ENCODE results near the gene SPG7. TPM values are rescaled to one million over a fixed set of nuclear protein-coding genes. Genes with fewer than 3 reads are reported as not detected.

Gene SPG7
- total and polyA plus RNA-seq, 2 of the 4 experiments (the other 2 are of a cell fraction): 94.6 to 96.8 TPM

GRCh38 chr16:89541792-89542191, 33.6 kb downstream of the SPG7 start:
- Histone ChIP-seq H3K4ac (ENCODE audit: low read depth, low read length) (no peak overlapping the region), H4K91ac (ENCODE audit: insufficient read depth, low read depth, low read length) (no peak overlapping the region), H3K4me3 (ENCODE audit: insufficient read depth, low read depth, low read length) (no peak overlapping the region), H3K4me2 (ENCODE audit: low read depth, low read length) (no peak overlapping the region), H3K56ac (ENCODE audit: extremely low read depth, insufficient read depth, low read length) (no peak overlapping the region), H2BK5ac (ENCODE audit: low read depth, low read length, poor library complexity, severe bottlenecking) (no peak overlapping the region), H3K23ac (ENCODE audit: low read depth, low read length) (no peak overlapping the region), H2AK5ac (ENCODE audit: low read depth, low read length) (no peak overlapping the region), H3K14ac (replicated peaks; ENCODE audit: low read depth, low read length) (no peak overlapping the region), H3K9ac (ENCODE audit: low read depth, low read length) (no peak overlapping the region), H4K20me1 (ENCODE audit: insufficient read depth, low read length) (peaks cover 12% of the 10 kb centered on the region), H2BK15ac (ENCODE audit: low read depth, low read length) (no peak overlapping the region), H3K18ac (ENCODE audit: low read depth, low read length) (no peak overlapping the region), H2BK120ac (ENCODE audit: low read depth, low read length) (no peak overlapping the region), H3K9me3 (ENCODE audit: control insufficient read depth, insufficient read depth, low read length) (no peaks in the 10 kb centered on the region), H4K5ac (ENCODE audit: low read depth, low read length) (no peak overlapping the region), H2BK20ac (ENCODE audit: low read depth, low read length) (no peak overlapping the region), H3K79me1 (ENCODE audit: low read depth in 1 of 2, low read length in 2 of 2) (peaks cover 12 to 62% of the 10 kb centered on the region in 2 experiments; a peak in 3 of 4 replicates), H2AFZ (replicated peaks; ENCODE audit: low read length, poor library complexity) (no peak overlapping the region), H4K8ac (ENCODE audit: low read depth in 2 of 2, low read length in 2 of 2) (no peak overlapping the region), H2AK9ac (replicated peaks; ENCODE audit: low read depth, low read length, poor library complexity) (no peak overlapping the region), H3K4me1 (ENCODE audit: control insufficient read depth, insufficient read depth, low read length) (no peaks in the 10 kb centered on the region), H3K9me1 (ENCODE audit: insufficient read depth, low read length) (no peaks in the 10 kb centered on the region), H3K27me3 (ENCODE audit: control insufficient read depth, insufficient read depth, low read length) (no peaks in the 10 kb centered on the region), H3K27ac (ENCODE audit: insufficient read depth, low read length) (no peak overlapping the region), H3K36me3 (ENCODE audit: control insufficient read depth, insufficient read depth, low read length) (peaks cover 58% of the 10 kb centered on the region)
- dilution Hi-C loops (cut with HindIII; ENCODE audit: low sequenced_read_pairs, unreplicated experiment) (no loop called here), in situ Hi-C loops (cut with MboI; ENCODE audit: low sequenced_read_pairs) (no loop called here), intact Hi-C loops (cut with micrococcal nuclease) (no loop called here)
- ChIA-PET CTCF (no interaction called here), POLR2A (ENCODE audit: unreplicated experiment) (no interaction called here)
- TF ChIP-seq RAD21 (IDR thresholded peaks at IDR 0.05; ENCODE audit: low read length): no peak
- no peak for TF ChIP-seq RFX5 (IDR thresholded peaks at IDR 0.05; ENCODE audit: low read depth, low read length)
- no peak for TF ChIP-seq RCOR1 (IDR thresholded peaks at IDR 0.05; ENCODE audit: insufficient replicate concordance, low read length)
- TF ChIP-seq MAZ (IDR thresholded peaks at IDR 0.05; ENCODE audit: borderline replicate concordance, low read depth, low read length): no peak
- no peak for TF ChIP-seq CEBPB (IDR thresholded peaks at IDR 0.05; ENCODE audit: low read depth, low read length)
- no peak for TF ChIP-seq MAFK (IDR thresholded peaks at IDR 0.05; ENCODE audit: low read depth, low read length)
- TF ChIP-seq, protein P1, sequence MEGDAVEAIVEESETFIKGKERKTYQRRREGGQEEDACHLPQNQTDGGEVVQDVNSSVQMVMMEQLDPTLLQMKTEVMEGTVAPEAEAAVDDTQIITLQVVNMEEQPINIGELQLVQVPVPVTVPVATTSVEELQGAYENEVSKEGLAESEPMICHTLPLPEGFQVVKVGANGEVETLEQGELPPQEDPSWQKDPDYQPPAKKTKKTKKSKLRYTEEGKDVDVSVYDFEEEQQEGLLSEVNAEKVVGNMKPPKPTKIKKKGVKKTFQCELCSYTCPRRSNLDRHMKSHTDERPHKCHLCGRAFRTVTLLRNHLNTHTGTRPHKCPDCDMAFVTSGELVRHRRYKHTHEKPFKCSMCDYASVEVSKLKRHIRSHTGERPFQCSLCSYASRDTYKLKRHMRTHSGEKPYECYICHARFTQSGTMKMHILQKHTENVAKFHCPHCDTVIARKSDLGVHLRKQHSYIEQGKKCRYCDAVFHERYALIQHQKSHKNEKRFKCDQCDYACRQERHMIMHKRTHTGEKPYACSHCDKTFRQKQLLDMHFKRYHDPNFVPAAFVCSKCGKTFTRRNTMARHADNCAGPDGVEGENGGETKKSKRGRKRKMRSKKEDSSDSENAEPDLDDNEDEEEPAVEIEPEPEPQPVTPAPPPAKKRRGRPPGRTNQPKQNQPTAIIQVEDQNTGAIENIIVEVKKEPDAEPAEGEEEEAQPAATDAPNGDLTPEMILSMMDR (conservative IDR thresholded peaks at IDR 0.05; ENCODE audit: low read depth, low read length): no peak
- no peak for TF ChIP-seq CHD1 (IDR thresholded peaks at IDR 0.05; ENCODE audit: low read depth, low read length)
- no peak for TF ChIP-seq NFE2L2 (IDR thresholded peaks at IDR 0.05; ENCODE audit: low read depth, low read length)
- TF ChIP-seq SMC3 (IDR thresholded peaks at IDR 0.05; ENCODE audit: low read depth, low read length): no peak
- TF ChIP-seq MXI1 (IDR thresholded peaks at IDR 0.05; ENCODE audit: borderline replicate concordance, low read depth, low read length): no peak
- DNase-seq (no peak), ATAC-seq (ENCODE audit: low read depth) (no peak)
- WGBS, 2 experiments (ENCODE audit: extremely low coverage in 2 of 2, insufficient read length in 1 of 2): 97% methylated on average over 13 of the region's 21 CpGs; no CpG with 5 or more reads in 1 of the 2 experiments
- no TSS peak for BruUV-seq (replicated peaks)

All from IMR-90 (cell line).